Measurements from ENCODE around the gene CDC73.

DNA sequence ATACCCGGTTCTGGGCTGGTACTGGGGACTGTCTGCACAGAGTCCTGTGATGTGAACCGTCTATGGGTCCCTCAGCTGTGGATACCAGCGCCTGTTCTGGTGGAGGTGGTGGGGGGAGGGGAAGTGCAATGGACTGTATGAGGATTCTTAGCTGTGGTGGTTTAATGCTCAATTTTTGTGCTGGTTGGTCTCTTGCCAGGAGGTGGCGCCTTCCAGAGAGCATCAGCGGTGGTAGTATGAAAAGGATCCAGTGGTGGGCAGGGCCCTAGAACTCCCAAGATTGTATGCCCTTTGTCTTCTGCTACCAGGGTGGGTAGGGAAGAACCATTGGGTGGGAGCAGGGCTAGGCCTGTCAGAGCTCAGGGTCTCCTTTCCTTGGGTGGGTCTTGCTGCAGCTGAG lies 153.9 kb downstream of the CDC73 start:
- TF ChIP-seq EZH2 (IDR thresholded peaks at IDR 0.05; ENCODE audit: borderline replicate concordance), result no peak
- TF ChIP-seq, protein P1, sequence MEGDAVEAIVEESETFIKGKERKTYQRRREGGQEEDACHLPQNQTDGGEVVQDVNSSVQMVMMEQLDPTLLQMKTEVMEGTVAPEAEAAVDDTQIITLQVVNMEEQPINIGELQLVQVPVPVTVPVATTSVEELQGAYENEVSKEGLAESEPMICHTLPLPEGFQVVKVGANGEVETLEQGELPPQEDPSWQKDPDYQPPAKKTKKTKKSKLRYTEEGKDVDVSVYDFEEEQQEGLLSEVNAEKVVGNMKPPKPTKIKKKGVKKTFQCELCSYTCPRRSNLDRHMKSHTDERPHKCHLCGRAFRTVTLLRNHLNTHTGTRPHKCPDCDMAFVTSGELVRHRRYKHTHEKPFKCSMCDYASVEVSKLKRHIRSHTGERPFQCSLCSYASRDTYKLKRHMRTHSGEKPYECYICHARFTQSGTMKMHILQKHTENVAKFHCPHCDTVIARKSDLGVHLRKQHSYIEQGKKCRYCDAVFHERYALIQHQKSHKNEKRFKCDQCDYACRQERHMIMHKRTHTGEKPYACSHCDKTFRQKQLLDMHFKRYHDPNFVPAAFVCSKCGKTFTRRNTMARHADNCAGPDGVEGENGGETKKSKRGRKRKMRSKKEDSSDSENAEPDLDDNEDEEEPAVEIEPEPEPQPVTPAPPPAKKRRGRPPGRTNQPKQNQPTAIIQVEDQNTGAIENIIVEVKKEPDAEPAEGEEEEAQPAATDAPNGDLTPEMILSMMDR (IDR thresholded peaks at IDR 0.05; ENCODE audit: poor library complexity), result no peak

Data from hepatocyte (in vitro differentiated cells).